Smooth muscle cell (in vitro differentiated cells): Measurements from ENCODE around the gene CAV1. TPM values are rescaled to one million over a fixed set of nuclear protein-coding genes. Genes with fewer than 3 reads are reported as not detected.
"Not testable (repeated sequence)": the region's sequence is repeated elsewhere in the genome, so short reads cannot be mapped to it uniquely, and the experiment has no call there.

ENCODE experiments used
- DNase-seq: peaks from one replicate; lab custom pipeline; 2025; ENCODE audit not compliant: unreplicated experiment; lab: John Stamatoyannopoulos, UW
- H2AFZ ChIP-seq: fragments of 200-600 bp; sonication (generic); 2 replicates; pipeline ENCODE4 v1.6.0; 2016; ENCODE audit warnings: antibody characterized with exemption, low read depth, mild to moderate bottlenecking
- H3F3A ChIP-seq: fragments of 200-600 bp; sonication (generic); 2 replicates; pipeline ENCODE4 v1.6.0; 2017; ENCODE audit warnings: antibody characterized with exemption, low read depth
- H3K27ac ChIP-seq: fragments of 200-600 bp; sonication (generic); 2 replicates; pipeline ENCODE4 v1.5.1; 2016; ENCODE audit warnings: low read depth, mild to moderate bottlenecking
- H3K27me3 ChIP-seq: fragments of 200-600 bp; sonication (generic); 2 replicates; pipeline ENCODE4 v1.6.1; 2016; ENCODE audit warnings: low read depth, mild to moderate bottlenecking
- H3K36me3 ChIP-seq: fragments of 200-600 bp; sonication (generic); 2 replicates; pipeline ENCODE4 v1.5.1; 2016; ENCODE audit warnings: low read depth
- H3K4me1 ChIP-seq: fragments of 200-600 bp; sonication (generic); 2 replicates; pipeline ENCODE4 v1.5.1; 2016; ENCODE audit warnings: low read depth
- H3K4me2 ChIP-seq: fragments of 200-600 bp; sonication (generic); 2 replicates; pipeline ENCODE4 v1.6.0; 2016; ENCODE audit warnings: mild to moderate bottlenecking
- H3K4me3 ChIP-seq: fragments of 200-600 bp; sonication (generic); 2 replicates; pipeline ENCODE4 v1.5.1; 2016; ENCODE audit warnings: mild to moderate bottlenecking
- H3K79me2 ChIP-seq: fragments of 200-600 bp; sonication (generic); 2 replicates; pipeline ENCODE4 v1.6.0; 2016; ENCODE audit warnings: low read depth, mild to moderate bottlenecking
- H3K9ac ChIP-seq: fragments of 200-600 bp; sonication (generic); 2 replicates; pipeline ENCODE4 v1.6.0; 2016; ENCODE audit warnings: low read depth
- H3K9me3 ChIP-seq: fragments of 200-600 bp; sonication (generic); replicated peaks from 2 replicates; pipeline ENCODE4 v1.5.1; 2016; ENCODE audit warnings: low read depth
- H4K20me1 ChIP-seq: fragments of 200-600 bp; sonication (generic); 2 replicates; pipeline ENCODE4 v1.6.0; 2016; ENCODE audit warnings: low read depth
- WGBS: methylation state at CpG from one replicate; pipeline ENCODE4 v1.1.7; 2016; ENCODE audit warnings: low lambda C conversion rate; 5-methylcytosine and 5-hydroxymethylcytosine counted together
- polyA plus RNA-seq: library from polyadenylated mRNA; unstranded; fragments of >200 nt; fragmentation: Nextera tagmentation; extraction: Ambion mirVana; gene quantifications from 2 replicates; pipeline ENCODE4 v1.2.1, GENCODE V29; 2016
- total RNA-seq: library from RNA; depleted of rRNA; stranded (reverse); fragments of >200 nt; gene quantifications from 2 replicates; pipeline ENCODE4 v1.2.3, GENCODE V29; 2014
- TF ChIP-seq, protein P1 (sequence below): fragments of 200-600 bp; sonication (generic); IDR thresholded peaks from 2 replicates; pipeline ENCODE4 v1.5.1; 2017; ENCODE audit warnings: borderline replicate concordance, mild to moderate bottlenecking, antibody characterized with exemption; ENCODE audit not compliant: insufficient read depth, poor library complexity, severe bottlenecking

CAV1 gene
- total and polyA plus RNA-seq, 2 experiments from 2014 or later: 55.8 to 84.7 TPM

DNA sequence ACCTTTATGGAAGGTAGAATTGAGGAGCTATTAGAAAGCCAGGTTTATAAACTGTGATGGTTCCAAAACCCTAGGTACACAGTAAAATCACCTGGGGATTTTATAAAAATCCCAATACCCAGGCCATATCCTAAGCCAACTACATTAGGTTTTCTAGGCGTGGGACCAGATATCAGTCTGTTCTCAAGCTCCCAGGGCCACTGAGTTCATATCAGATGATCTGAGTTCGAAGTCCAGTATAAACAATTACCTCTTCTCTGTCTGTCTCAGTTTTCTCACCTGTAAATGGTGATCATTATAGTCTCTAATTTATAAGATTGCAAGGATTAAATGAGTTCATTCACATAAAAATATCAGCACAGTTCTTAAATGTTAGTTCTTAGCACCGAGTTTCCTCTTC lies 60.6 kb downstream of the CAV1 start:
- Histone ChIP-seq H4K20me1 (no peaks in the 10 kb centered on the region), H3F3A (peaks cover 5% of the 10 kb centered on the region), H3K9me3 (no peaks in the 10 kb centered on the region), H3K27ac (no peak overlapping the region), H2AFZ (no peak overlapping the region), H3K27me3 (no peaks in the 10 kb centered on the region), H3K79me2 (no peaks in the 10 kb centered on the region), H3K4me2 (no peak overlapping the region), H3K36me3 (no peaks in the 10 kb centered on the region), H3K4me1 (peaks cover 14% of the 10 kb centered on the region), H3K4me3 (no peak overlapping the region), H3K9ac (no peak overlapping the region)
- TF ChIP-seq, protein P1, sequence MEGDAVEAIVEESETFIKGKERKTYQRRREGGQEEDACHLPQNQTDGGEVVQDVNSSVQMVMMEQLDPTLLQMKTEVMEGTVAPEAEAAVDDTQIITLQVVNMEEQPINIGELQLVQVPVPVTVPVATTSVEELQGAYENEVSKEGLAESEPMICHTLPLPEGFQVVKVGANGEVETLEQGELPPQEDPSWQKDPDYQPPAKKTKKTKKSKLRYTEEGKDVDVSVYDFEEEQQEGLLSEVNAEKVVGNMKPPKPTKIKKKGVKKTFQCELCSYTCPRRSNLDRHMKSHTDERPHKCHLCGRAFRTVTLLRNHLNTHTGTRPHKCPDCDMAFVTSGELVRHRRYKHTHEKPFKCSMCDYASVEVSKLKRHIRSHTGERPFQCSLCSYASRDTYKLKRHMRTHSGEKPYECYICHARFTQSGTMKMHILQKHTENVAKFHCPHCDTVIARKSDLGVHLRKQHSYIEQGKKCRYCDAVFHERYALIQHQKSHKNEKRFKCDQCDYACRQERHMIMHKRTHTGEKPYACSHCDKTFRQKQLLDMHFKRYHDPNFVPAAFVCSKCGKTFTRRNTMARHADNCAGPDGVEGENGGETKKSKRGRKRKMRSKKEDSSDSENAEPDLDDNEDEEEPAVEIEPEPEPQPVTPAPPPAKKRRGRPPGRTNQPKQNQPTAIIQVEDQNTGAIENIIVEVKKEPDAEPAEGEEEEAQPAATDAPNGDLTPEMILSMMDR: no peak
- no peak for DNase-seq
- WGBS: 93% methylated on average over 3 of the region's 3 CpGs

DNA sequence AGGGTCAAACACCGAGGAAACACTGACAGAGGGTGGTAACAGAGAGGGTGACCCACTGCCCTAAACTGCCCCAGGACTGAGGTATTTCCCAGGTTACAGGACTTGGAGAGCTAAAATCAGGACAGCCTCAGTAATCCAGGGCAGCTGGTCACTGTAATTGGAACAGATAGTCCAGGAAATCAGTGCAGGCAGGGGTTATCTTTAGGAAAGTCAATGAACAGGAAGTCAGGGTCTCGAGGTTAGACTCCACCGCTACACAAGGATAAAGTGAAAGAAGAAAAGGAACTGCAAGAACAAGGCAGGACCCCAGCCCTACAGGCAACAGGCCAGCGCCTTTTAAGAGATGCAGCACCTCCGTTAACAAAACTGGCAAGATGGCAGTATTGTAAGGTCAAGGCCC lies 61.1 kb downstream of the CAV1 start:
- TF ChIP-seq, protein P1: no peak
- Histone ChIP-seq H3K9me3 (no peaks in the 10 kb centered on the region), H3K27me3 (no peaks in the 10 kb centered on the region), H3K79me2 (no peaks in the 10 kb centered on the region), H3K4me1 (peaks cover 14% of the 10 kb centered on the region), H3F3A (peaks cover 5% of the 10 kb centered on the region), H3K4me3 (no peak overlapping the region), H2AFZ (no peak overlapping the region), H3K9ac (no peak overlapping the region), H3K4me2 (no peak overlapping the region), H3K36me3 (no peaks in the 10 kb centered on the region), H4K20me1 (no peaks in the 10 kb centered on the region), H3K27ac (no peak overlapping the region)
- no peak for DNase-seq
- 84% methylated on average over 5 of the region's 5 CpGs for WGBS

DNA sequence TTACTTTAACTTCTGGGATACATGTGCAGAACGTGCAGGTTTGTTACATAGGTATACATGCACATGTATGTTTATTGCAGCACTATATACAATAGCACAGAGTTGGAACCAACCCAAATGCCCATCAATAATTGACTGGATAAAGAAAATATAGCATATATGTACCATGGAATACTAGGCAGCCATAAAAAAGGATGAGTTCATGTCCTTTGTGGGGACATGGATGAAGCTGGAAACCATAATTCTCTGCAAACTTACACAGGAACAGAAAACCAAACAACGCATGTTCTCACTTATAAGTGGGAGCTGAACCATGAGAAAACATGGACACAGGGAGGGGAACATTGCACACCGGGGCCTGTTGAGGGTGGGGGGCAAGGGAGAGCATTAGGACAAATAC lies 62.4 kb downstream of the CAV1 start:
- not testable (repeated sequence) for H3K9me3 ChIP-seq, DNase-seq, H2AFZ ChIP-seq, H3K9ac ChIP-seq, H4K20me1 ChIP-seq, H3K27me3 ChIP-seq, H3K36me3 ChIP-seq, H3K4me2 ChIP-seq, H3K79me2 ChIP-seq, H3F3A ChIP-seq, H3K27ac ChIP-seq, H3K4me3 ChIP-seq
- WGBS: 95% methylated on average over 3 of the region's 3 CpGs
- H3K4me1 ChIP-seq: peaks cover 14% of the 10 kb centered on the region

DNA sequence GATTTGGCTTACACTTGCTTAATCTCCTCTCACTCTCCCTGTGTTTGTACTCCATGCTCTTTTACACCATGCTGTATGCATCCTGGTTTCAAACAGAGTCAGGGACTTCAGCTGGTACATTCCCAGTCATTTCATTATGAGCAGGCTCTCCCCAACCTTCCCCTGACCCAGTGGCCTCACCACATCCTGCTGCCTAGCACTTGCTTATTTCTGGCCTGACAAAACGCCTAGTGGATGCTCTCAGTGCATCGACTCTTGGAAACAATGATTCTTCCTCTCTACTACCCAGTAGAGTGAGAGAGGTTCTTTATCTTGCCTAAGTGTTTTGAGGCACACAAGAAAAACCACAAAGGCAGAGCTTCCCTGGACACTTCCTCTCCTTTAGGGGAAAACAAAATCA lies 63.4 kb downstream of the CAV1 start:
- Histone ChIP-seq H2AFZ (peak overlapping the region; percentile 18), H3K27me3 (no peaks in the 10 kb centered on the region), H3K4me1 (peaks cover 11% of the 10 kb centered on the region), H3K79me2 (no peaks in the 10 kb centered on the region), H3K4me2 (peak overlapping the region; percentile 16), H3K4me3 (no peak overlapping the region), H3K9ac (no peak overlapping the region), H3F3A (no peaks in the 10 kb centered on the region), H3K36me3 (no peaks in the 10 kb centered on the region), H3K27ac (peak overlapping the region; percentile 40), H3K9me3 (no peaks in the 10 kb centered on the region), H4K20me1 (no peaks in the 10 kb centered on the region)
- WGBS: 5% methylated on average over 2 of the region's 2 CpGs
- TF ChIP-seq, protein P1: no peak
- no peak for DNase-seq
